Fibroblast of lung (primary cell): ENCODE results near the gene YAF2.

ENCODE experiments used
- EZH2 ChIP-seq: IDR thresholded peaks from 2 replicates; pipeline ENCODE4 v1.5.1; 2012; ENCODE audit warnings: low read length, control low read depth, mild to moderate bottlenecking; ENCODE audit errors: missing control alignments
- TF ChIP-seq, protein P1 (sequence below), 2 donors: IDR thresholded peaks in 1 of 2; conservative IDR thresholded peaks in 1 of 2; 1 replicate in 1 of 2; 2 replicates in 1 of 2; pipeline ENCODE4 v1.5.1; 2011 to 2012; ENCODE audit warnings: low read length in 2 of 2, control low read depth in 1 of 2, inconsistent platforms in 1 of 2, low read depth in 1 of 2, mild to moderate bottlenecking in 1 of 2

DNA sequence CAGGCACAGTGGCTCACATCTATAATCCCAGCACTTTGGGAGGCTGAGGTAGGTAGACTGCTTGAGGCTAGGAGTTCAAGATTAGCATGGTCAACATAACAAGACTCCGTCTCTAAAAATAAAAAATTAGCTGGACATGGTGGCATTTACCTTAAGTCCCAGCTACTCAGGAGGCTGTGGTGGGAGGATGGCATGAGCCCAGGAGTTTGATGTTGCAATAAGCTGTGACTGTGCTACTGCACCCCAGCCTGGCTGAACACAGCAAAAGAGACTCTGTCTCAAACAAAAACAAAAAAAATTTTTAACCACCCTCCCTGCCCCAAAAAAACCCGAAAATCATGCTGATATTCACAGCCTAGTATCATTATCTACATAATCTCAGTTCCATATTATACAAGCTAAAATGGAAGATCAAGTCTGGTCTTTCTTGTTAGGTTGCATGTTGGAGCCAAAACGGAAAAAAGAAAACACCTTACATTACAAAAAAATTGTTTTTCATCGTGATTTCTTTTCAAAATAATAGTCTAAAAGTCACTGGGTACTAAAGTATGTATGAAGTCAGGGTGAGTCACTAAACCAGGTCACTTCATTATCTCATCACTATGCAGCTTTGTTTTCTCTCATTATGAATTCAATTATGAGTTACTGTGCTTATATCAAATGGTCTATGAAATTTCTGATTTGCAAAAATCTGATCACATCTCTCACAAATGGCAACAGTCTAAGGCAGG is 107.2 kb downstream of the YAF2 start:
- TF ChIP-seq, protein P1, sequence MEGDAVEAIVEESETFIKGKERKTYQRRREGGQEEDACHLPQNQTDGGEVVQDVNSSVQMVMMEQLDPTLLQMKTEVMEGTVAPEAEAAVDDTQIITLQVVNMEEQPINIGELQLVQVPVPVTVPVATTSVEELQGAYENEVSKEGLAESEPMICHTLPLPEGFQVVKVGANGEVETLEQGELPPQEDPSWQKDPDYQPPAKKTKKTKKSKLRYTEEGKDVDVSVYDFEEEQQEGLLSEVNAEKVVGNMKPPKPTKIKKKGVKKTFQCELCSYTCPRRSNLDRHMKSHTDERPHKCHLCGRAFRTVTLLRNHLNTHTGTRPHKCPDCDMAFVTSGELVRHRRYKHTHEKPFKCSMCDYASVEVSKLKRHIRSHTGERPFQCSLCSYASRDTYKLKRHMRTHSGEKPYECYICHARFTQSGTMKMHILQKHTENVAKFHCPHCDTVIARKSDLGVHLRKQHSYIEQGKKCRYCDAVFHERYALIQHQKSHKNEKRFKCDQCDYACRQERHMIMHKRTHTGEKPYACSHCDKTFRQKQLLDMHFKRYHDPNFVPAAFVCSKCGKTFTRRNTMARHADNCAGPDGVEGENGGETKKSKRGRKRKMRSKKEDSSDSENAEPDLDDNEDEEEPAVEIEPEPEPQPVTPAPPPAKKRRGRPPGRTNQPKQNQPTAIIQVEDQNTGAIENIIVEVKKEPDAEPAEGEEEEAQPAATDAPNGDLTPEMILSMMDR (conservative IDR thresholded peaks at IDR 0.05 in 1 of 2, IDR thresholded peaks at IDR 0.05 in 1 of 2; ENCODE audit: low read depth in 1 of 2, low read length in 2 of 2), result no peak
- TF ChIP-seq EZH2, result no peak
